CD4-positive, alpha-beta T cell treated with Interleukin-21 for 1 hour (primary cell): ENCODE results near the gene HEXD.
A peak's percentile ranks its signal among the peaks of the same experiment; 100 is the strongest.

Experiments used
- DNase-seq: peaks from one replicate; pipeline ENCODE4 v3.0.0-alpha.2; 2020

The HEXD gene

DNA sequence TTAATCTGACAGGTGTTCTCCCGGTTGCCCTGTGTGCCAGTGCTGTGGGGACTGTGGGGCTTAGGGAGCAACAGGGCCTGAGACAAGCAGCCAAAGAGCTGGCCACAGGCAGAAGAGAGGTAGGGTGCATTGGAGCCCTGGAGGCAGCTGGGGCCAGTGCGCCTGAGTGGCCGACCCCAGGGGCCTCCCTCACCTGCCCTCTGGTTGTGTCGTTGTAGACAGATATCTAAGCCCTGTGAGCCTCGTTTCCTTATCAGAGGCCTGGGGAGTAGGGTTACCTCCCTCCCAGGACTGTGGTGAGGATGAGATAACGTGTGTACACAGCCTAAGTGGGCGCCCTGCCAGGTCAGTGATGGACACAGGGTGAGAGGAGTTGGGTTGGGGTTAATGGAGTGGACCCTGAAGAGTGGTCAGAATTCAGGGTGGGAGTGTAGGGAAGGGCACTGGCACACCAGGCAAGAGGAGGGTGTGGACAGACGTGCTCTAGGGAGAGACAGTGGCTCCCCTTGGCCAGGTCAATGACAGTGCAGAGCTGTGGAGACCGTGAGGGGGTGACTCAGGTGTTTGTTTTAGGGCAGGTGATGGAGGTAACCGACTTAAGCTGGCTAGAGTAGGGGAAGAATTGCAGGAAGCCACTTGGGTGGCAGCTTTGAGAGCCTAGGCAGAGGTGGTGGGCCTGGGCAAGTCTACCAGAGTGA is 43.8 kb downstream of the HEXD start:
- no peak for DNase-seq

GRCh38 chr17:82463391-82463790 is 45.2 kb downstream of the HEXD start:
- DNase-seq = no peak

DNA sequence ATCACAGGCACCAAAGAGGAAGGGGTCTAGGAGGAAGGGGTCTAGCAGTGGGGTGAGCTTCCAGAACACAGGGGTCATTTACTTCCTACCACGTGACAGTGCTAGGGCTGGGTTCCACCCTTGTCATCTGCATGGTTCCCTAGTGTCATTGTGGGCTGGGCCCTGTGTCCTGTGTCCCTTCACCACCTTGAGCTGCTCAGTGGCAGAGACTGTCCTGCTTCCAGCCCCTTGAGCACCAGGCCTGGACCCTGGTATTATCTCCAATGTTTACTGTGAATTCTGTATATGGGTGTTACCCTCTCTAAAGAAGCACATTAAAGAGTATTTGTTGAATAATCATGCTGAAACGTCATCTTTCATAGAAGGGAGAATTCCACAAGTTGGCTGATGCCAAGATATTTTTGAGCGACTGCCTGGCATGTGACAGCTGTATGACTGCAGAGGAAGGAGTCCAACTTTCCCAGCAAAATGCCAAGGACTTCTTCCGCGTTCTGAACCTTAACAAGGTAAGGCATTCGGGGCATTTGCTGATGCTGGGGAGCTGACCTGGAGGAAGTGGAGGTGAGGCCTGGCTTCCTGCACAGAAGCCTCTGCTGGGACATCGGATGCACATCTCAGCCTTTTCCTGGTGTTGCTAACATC is 45.9 kb downstream of the HEXD start:
- DNase-seq = no peak

DNA sequence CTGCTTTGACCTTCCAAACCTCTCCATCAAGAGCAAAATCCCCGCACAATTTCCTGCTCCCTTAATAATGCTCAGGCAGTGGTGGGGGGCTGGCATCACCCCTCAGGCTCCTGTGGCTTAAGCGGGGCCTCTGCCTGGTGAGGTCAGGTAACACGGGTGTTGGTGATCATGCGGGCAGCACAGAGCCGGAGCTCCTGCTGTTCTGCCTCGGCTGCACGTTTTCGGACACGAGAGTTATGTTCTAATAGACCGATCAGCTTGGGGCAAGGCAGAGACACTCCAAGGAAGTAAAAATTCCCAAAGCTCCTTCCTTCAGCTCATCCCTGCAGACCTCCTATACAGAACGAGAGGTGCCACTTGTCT is 46.4 kb downstream of the HEXD start:
- no peak for DNase-seq

GRCh38 chr17:82465023-82465603 is 47.0 kb downstream of the HEXD start:
- DNase-seq = no peak

DNA sequence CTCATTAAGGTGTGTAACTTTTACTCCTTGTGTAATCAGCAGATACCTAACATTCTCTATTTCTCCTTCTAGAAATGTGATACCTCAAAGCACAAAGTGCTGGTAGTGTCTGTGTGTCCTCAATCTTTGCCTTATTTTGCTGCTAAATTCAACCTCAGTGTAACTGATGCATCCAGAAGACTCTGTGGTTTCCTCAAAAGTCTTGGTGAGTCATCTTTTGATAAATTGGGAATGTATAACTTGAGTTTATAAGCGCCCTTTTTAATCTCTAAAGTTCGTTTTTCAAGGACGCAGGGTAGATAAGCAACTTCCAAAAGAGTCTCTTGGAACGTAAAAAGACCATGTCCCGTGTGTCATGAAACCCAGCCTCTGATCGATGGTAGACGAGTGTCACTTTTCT is 50.5 kb downstream of the HEXD start:
- DNase-seq = no peak

GRCh38 chr17:82470065-82470464 is 51.9 kb downstream of the HEXD start:
- no peak for DNase-seq

DNA sequence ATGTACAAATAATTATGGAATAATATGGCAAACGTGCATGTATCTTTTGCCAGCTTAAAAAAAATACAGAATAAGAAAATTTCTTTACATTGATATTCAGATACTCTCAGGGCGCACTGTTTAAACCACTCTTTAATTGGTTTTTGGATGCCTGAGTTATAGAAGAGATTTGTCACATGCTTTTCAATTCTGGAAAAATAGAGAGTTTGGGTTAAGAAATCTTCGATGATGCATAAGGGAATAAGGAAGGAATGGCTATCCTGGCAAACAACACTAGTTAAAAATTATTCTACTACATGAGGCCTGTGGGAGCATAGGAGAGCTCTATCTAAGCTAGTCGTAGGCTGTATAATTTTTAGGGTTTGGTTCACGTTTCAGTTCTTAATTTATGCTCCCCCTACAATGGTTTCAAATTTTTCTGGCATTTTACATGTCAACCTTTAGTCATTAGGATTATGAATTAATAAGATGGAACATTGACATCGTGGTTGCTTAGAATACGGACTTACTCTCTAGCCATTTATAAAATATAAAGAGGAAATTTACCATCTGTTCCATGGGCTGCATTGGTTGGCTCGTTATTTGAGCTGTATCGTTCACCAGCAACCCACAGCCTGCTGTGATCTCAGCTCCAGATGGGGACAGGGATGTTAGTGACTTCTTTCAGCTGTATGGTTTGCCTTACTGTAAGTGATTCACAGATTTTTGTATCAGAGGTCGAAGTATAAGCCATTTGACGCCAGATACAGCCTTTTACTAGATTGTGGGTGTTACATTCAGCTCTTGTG is 56.3 kb downstream of the HEXD start:
- no peak for DNase-seq

- DNase-seq = no peak
These were observed 57.3 kb downstream of the HEXD start for GRCh38 chr17:82475458-82475857.

- DNase-seq = no peak
These were observed 59.8 kb downstream of the HEXD start for GRCh38 chr17:82477934-82478333.

GRCh38 chr17:82479602-82480001 is 61.5 kb downstream of the HEXD start:
- DNase-seq = no peak

DNA sequence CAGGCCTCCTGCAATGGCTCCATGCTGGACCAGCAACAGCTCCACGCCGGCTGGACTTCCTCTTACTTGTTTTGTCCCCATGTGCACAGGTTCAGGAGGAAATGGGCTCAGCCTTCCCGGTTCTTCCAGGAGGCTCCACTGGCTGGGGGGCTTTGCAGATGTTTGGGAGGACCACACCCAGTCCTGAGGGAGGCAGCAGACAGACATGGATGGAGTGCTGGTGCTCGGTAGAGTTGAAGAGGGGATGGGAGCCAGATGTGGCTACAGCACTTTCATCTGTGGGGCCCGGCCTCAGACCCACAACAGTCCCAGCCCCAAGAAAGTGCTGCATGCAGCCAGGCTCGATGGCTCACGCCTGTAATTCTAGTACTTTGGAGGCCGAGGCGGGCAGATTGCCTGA is 62.2 kb downstream of the HEXD start:
- DNase-seq = no peak

- DNase-seq = no peak
These were observed 65.1 kb downstream of the HEXD start for GRCh38 chr17:82483204-82483660.

GRCh38 chr17:82483836-82484235 is 65.7 kb downstream of the HEXD start:
- no peak for DNase-seq

- DNase-seq = peak; percentile 21
These were observed 68.3 kb downstream of the HEXD start for GRCh38 chr17:82486231-82487094.

DNA sequence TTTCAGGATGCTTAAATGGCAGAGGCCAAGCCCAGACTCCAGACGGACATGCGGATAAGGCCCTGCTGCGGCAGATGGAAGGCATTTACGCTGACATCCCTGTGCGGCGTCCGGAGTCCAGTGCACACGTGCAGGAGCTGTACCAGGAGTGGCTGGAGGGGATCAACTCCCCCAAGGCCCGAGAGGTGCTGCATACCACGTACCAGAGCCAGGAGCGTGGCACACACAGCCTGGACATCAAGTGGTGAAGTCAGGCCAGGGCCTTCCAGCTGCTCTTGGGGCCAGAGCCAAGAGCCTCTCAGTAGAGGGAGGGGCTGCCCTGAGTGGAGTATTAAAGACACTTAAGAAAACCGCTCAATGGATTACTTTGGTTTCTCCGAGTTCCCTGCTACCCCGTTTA is 69.8 kb downstream of the HEXD start:
- no peak for DNase-seq

- no peak for DNase-seq
These were observed 71.0 kb downstream of the HEXD start for GRCh38 chr17:82489117-82489516.

DNA sequence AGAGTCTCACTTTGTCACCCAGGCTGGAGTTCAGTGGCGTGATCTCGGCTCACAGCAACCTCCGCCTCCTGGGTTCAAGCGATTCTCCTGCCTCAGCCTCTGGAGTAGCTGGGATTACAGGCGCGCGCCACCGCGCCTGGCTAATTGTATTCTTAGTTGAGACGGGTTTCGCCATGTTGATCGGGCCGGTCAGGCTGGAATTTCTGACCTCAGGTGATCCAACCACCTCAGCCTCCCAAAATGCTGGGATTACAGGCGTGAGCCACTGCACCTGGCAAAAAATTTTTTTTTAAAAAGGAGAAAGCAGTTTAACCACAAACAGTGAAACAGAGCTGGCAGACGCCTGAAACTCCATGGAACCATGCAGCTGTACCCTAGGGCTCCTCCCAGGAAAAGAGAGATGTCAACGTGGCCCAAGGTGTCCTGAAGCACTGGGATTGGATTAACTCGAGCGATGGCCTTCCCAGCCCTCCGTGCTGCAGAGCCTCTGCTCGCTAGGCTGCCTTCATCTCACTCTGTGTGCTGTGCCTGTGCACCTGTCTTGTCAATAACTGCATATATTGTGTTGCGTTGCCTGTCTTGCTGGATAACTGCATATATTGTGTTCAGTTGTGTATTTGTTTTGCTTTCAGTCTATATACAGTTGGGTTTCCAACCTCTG is 71.8 kb downstream of the HEXD start:
- no peak for DNase-seq

DNA sequence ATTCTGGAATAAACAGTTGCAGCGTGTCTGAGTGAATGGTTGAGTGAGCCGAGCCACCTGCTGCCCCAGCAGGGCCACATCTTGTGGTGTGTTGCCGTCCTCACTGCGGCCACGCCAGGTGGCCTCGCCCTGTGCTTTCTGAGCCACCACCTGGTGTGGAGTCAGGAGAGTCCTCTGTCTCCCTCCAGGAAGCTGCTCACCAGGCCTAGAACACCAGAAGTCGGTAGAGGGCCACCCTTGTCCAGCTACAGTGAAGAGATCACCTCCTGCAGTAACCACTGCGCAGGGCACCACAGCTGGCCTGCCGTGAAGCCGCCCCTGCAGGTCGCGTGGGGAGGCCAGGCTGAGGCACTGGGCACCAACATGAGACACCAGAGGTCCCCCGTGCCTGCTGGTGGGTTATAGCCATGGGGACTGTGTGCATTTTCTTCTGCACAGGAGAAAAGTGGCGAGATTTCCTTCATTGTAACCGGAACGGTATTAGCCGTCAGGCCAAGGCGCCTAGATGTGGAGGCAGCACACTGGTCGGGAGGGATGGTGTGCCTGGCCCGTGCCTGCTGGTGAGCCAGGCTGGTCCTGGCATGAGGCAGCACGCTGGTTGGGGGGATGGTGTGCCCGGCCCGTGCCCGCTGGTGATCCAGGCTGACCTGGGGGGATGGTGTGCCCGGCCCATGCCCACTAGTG is 72.5 kb downstream of the HEXD start:
- DNase-seq = no peak

- no peak for DNase-seq
These were observed 73.0 kb downstream of the HEXD start for GRCh38 chr17:82491196-82491530.

DNA sequence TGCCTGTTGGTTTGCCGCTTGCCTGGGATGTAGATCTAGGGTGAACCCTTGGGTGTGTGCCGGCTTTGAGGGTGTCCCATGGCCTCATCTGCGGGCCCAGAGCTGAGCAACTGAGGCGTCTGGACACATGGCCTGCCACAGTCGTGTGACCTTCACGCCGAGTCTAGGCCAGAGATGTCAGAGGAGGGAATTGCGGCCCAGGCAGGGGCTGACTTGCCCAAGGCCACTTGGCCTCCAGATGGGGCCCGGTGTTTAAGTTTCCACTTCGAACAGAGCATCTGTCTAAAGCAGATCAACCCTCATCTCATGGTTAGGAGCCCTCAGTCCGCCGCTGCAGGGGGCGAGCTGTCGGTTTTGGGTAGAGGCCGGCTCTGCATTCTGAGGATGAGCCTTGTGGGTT is 73.4 kb downstream of the HEXD start:
- DNase-seq = no peak
